Activated CD4-positive, alpha-beta T cell treated with anti-CD3 and anti-CD28 coated beads, Interleukin-2, Interleukin-6, amounts not matched to agents 100 ng/mL and 50 ng/mL, durations not matched to agents 16 hours and 8 hours (primary cell): ENCODE data around the gene CACNA1D.
"Not testable (repeated sequence)": the region's sequence is repeated elsewhere in the genome, so short reads cannot be mapped to it uniquely, and the experiment has no call there.

Experiments used
- DNase-seq: peaks from one replicate; pipeline ENCODE4 v3.0.0-alpha.2; 2020

CACNA1D gene

GRCh38 chr3:53530205-53530604 is 35.8 kb downstream of the CACNA1D start:
- DNase-seq = no peak

DNA sequence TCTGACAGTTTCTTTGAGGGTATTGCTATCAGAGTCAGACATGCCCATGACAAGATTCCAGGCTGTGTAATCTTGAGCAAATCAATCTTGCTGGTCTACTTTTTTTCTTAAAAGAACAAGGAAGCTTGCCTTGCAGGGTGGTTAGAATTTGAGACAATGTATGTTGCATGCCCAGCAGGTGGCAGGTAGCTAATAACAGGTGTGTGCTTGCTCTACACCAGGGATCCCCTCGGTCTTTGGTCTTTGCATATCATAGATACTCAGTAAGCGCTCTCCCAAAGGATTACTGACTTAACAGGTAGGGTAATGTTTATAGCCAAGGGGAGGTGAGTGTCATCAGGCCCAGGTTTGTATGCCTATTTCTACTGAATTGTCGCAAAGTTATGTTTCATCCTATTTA is 37.3 kb downstream of the CACNA1D start:
- no peak for DNase-seq

DNA sequence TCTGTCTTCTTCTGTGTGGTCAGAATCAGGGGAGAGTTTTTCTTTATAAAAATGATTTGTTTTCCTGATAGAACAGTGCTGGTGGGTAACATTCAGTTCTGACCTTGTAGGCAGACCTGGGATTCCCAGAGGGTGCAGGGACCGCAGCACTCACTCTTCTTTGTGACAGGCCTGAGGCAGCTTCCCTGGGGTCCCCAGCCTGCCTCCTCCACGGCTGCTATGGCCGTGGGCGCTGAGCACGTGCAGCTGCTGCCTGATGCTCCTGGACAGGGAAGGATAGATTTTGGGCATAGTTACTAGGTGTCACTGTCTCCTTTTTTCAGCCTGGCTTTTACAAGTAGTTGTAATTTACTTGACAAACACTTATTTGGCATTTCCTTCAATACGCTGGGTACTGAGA is 39.1 kb downstream of the CACNA1D start:
- no peak for DNase-seq

- no peak for DNase-seq
Observed at GRCh38 chr3:53534216-53534615, 39.8 kb downstream of the CACNA1D start.

GRCh38 chr3:53534676-53535400 is 40.4 kb downstream of the CACNA1D start:
- DNase-seq = no peak

DNA sequence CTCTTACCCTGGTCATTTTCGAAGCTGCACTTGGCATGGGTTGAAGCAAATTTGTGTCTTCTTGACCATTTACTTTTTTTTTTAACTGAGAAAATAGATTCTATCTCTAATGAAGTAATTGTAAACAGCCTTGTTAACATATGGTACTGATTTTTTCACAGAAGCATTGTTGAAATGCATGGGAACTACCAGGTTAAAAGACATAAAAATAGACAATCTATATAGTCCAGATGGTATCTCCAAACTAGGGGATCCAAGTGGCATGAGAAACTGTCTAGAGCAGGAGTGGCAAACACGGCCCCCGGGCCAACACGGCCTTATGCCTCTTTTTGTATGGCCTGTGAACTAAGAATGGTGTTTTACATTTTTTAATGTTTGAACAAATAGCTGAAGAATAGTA is 41.9 kb downstream of the CACNA1D start:
- no peak for DNase-seq

GRCh38 chr3:53544357-53544756 is 49.9 kb downstream of the CACNA1D start:
- DNase-seq = no peak

DNA sequence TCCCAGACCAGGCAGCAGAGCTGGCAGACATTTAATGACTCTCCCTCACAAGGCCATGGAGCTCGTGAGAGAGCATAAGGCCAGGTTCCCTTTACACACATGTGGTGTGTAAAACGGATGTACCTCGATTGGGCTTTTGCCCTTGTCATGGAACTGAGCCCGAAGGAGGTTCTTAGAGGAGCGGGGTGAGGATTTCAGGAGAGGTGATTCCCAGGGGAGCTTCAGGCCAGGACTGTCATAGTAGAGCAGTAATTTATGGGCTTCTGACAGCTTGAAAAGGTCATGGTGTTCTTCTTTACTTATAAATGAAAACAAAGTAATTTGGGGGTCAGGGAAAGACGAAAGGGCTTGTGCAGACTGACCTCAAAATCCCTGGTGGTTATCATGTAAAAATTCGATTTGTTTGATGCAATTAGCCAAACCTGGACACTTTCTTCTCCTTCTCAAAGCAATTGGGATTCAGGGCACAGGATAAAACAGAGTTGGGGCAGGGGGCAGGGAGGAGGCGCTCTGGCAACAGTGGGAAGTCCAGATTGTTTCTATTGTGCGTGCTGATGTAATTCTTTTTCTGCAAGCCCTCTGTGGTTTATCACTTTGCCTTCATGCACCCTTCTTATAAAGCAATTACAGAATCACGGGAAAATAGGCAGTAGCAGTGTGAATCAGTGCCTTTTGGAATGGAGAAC is 51.0 kb downstream of the CACNA1D start:
- DNase-seq = no peak

DNA sequence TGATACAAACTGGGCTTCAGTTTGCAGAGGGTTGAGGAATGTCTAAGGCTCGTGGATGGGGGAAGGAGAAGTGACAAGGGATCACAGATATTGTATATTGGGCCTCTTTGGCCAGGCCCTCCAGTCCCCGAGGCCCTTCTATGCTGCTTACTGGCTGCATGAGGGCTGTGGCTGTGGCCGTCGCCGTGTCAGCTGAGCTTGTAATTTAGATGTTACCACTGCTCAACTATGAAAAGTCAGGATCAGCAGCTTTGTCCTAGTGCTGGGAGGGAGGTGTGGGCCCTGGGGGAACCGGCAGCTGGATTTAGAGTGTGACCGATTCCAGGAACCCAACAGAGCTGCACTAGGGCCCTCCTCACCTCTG is 51.6 kb downstream of the CACNA1D start:
- DNase-seq = no peak

GRCh38 chr3:53547327-53547726 is 52.9 kb downstream of the CACNA1D start:
- DNase-seq = no peak

DNA sequence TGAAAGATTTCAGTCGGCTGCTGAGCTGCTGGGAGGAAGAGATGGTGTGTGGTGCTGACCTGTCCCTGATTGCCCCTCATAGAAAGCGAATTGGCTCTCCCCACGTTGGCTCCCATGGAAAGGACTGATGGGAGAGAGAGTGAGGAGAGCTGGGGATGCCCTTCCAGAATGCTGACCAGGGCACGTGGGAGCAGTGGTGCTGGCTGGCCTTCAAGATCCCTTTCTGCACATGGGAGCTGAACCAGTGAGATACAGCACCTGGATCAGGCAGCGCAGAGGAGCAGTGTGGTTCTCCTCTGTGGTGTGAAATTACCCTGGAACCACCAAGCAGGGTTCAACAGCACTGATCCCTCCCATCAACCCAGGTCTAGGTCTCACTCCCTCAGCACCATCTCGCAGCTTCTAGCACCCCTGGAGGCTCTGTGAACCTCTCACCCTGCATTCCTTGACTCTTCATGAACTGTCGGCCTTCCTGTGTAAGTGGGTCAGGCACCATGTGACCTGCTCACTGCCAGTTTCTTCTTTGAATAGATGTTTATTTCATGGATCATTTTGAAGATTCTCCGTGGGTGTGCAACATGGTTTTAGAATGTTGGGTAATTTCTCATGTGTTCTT is 55.7 kb downstream of the CACNA1D start:
- no peak for DNase-seq

DNA sequence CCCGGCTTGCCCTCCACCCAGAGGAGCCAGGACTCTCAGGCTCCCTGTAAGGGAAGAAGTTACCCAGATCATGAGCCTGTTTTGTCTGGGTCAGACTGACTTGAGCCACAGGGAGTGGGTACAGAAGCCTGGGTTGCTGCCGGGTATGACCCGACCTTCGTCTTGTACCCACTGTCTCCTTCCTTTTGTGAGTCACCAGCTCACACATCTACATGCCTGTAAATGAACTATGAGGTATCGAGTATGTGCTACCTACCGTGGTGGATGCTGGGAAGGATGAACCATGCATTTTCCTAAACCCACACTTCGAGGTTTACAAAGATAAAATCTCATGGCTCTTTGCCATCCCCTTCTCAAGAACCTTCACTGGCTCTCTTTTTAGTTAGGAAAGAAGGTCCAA is 56.9 kb downstream of the CACNA1D start:
- no peak for DNase-seq

- DNase-seq = no peak
Observed at GRCh38 chr3:53552730-53553129, 58.3 kb downstream of the CACNA1D start.

GRCh38 chr3:53553200-53553599 is 58.8 kb downstream of the CACNA1D start:
- no peak for DNase-seq

GRCh38 chr3:53554559-53555067 is 60.2 kb downstream of the CACNA1D start:
- DNase-seq = no peak

DNA sequence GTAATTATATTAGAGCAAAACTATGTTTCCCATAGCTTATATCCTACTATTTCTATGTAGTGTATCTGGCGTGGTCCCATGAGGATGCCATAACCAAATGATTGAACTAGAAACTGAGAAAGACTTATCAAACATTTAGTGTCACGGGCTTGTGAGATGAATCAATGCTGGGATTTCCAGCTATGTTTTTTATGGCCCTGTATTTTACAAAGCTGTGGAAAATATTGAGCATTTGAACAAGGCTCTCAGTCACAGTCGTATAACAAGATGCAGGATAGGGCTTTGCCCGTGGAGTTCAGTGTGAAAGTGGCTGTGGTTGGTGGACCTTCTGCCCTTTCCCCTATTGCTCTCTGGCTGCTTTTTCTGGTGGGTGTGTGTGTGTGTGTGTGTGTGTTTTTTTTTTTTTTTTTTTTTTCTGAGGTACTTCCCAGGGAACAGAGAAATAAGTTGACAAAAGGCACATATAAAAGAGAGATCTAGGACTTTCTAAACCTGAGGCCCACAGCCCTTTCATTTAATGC is 60.7 kb downstream of the CACNA1D start:
- DNase-seq = peak; percentile 46

GRCh38 chr3:53566461-53567145 is 72.2 kb downstream of the CACNA1D start:
- no peak for DNase-seq

- DNase-seq = no peak
Observed at GRCh38 chr3:53570081-53570480, 75.7 kb downstream of the CACNA1D start.

- DNase-seq = no peak
Observed at GRCh38 chr3:53570709-53571108, 76.3 kb downstream of the CACNA1D start.

DNA sequence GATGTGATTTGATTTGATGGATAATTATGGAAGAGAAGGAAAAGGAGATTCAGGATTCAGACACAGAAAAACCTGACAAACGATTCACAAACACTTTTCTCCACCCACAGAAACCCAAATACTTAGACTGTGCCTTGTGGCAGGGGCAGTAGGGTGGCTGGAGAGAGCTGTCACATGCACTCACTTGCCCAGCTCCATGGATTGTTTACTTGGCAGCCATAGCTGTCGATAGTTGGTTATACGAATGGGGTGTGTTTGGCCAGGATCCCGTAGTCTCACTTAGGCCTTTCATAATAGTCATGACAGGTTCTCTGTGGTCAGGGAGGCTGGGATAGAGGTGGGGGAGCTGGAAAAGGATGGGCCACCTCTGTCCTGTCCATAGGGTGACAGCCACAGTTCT is 76.9 kb downstream of the CACNA1D start:
- no peak for DNase-seq

GRCh38 chr3:53572184-53572583 is 77.8 kb downstream of the CACNA1D start:
- not testable (repeated sequence) for DNase-seq

- DNase-seq = no peak
Observed at GRCh38 chr3:53577506-53577905, 83.1 kb downstream of the CACNA1D start.

GRCh38 chr3:53579636-53580035 is 85.2 kb downstream of the CACNA1D start:
- no peak for DNase-seq
